ENCODE results near the gene TARM1. TPM values are rescaled to one million over a fixed set of nuclear protein-coding genes. Genes with fewer than 3 reads are reported as not detected.
"Not testable (repeated sequence)": the region's sequence is repeated elsewhere in the genome, so short reads cannot be mapped to it uniquely, and the experiment has no call there.

The TARM1 gene
- total RNA-seq, 1 donor from 2014 or later, result not detected

GRCh38 chr19:54100561-54100960 is 19.4 kb upstream of the TARM1 start, which contains the start of gene OSCAR:
OSCAR (minus strand) TSS chr19:54100803; CDS start chr19:54100792, 11 bp downstream.
- no peak for DNase-seq (ENCODE audit: low read depth)
- TF ChIP-seq CTCF (conservative IDR thresholded peaks at IDR 0.05; ENCODE audit: low read depth, low read length), result no peak
- H3K4me3 ChIP-seq (ENCODE audit: low read depth, low read length), result no peak within 1 kb of the TSS

GRCh38 chr19:54099903-54100255 is 18.7 kb upstream of the TARM1 start:
- DNase-seq (ENCODE audit: low read depth); H3K4me3 ChIP-seq (ENCODE audit: low read depth, low read length): not testable (repeated sequence)

GRCh38 chr19:54099190-54099902 is 18.2 kb upstream of the TARM1 start:
- no peak for TF ChIP-seq CTCF (conservative IDR thresholded peaks at IDR 0.05; ENCODE audit: low read depth, low read length)
- no peak overlapping the region for H3K4me3 ChIP-seq (ENCODE audit: low read depth, low read length)
- no peak for DNase-seq (ENCODE audit: low read depth)

GRCh38 chr19:54096617-54097106 is 15.5 kb upstream of the TARM1 start:
- peak; percentile 38 for TF ChIP-seq CTCF (conservative IDR thresholded peaks at IDR 0.05; ENCODE audit: low read depth, low read length)
- H3K4me3 ChIP-seq (ENCODE audit: low read depth, low read length), result peak overlapping the region; percentile 44
- DNase-seq (ENCODE audit: low read depth), result no peak

- H3K4me3 ChIP-seq (ENCODE audit: low read depth, low read length), result peak overlapping the region; percentile 44
- DNase-seq (ENCODE audit: low read depth), result not testable (repeated sequence)
Measured at GRCh38 chr19:54095859-54096616, 14.9 kb upstream of the TARM1 start.

- peak overlapping the region; percentile 34 for H3K4me3 ChIP-seq (ENCODE audit: low read depth, low read length)
- DNase-seq (ENCODE audit: low read depth), result no peak
- TF ChIP-seq CTCF (conservative IDR thresholded peaks at IDR 0.05; ENCODE audit: low read depth, low read length), result no peak
Measured at GRCh38 chr19:54095136-54095858, 14.1 kb upstream of the TARM1 start.

- no peak for DNase-seq (ENCODE audit: low read depth)
- H3K4me3 ChIP-seq (ENCODE audit: low read depth, low read length), result no peak overlapping the region
- no peak for TF ChIP-seq CTCF (conservative IDR thresholded peaks at IDR 0.05; ENCODE audit: low read depth, low read length)
Measured at GRCh38 chr19:54094426-54095000, 13.3 kb upstream of the TARM1 start.
